HG03103 (cell line): ENCODE results near the gene DOP1B.

ENCODE experiments used
- ATAC-seq: cut with Tn5 transposase; IDR thresholded peaks from one replicate; pipeline ENCODE4 v1.9.1; 2021; ENCODE audit warnings: low read depth; ENCODE audit not compliant: unreplicated experiment

DOP1B gene

GRCh38 chr21:36169470-36170128 is 13.0 kb downstream of the DOP1B start:
- ATAC-seq: no peak

DNA sequence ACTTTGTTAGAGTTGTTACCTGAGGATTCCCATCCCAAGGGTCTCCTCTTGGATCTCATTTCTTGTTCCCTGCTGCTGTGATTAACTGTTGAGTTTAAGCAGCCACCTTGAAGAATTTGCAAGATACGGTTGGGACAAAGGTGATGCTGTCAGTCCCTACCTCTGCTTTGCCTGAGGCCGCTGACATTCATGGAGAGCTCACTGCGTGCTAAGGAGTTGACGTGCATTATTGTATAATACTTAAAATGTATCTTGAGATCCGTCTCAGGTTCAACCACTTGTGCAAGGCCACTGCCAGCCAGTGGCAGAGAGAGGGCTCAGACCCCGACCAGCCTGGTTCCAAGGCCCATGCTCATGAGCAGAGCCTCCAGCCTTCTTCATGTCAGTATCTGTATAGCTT is 14.2 kb downstream of the DOP1B start:
- no peak for ATAC-seq

- no peak for ATAC-seq
These were observed 14.7 kb downstream of the DOP1B start for GRCh38 chr21:36171336-36171735.

DNA sequence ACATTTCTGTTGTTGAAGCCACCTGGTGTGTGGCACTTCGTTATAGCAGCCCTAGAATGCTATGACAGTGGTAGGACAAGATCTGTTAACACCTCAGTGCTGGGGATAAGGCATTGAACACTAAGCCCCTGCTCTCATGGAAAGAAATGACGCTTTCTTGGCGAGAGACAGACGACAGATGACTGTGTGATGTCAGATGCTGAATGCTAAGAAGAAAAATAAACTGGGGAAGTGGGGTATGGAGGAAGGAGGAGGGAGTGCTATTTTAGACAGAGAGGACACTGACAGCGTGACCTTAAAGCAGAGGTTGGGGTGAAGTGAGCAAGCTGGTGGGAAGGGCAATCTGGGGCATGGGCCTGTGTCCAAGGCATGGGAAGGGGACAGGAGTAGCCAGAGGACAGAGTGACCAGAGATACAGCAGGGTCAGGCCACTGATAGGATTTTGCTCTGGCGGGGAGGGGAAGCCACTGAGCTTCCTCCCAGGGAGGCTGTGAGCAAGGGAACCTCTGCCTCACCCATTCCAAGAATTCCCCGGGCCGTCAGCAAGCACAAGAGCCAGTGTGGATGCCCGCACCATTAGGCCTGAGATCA is 15.2 kb downstream of the DOP1B start:
- ATAC-seq: no peak

DNA sequence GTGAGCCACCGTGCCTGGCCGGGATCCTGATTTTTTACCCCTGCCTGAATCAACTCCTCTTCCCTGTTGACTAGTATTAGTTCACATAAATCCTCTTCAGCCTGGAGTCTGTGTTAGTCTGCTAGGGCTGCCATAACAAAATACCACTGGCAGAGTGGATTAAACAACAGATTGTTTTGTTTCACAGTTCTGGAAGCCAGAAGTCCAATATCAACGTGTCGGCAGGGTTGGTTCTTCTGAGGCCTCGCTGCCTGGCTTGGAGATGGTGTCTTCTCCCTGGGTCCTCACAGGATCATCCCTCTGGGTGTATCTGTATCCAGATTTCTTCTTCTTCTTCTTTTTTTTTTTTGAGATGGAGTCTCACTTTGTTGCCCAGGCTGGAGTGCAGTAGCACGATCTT is 18.2 kb downstream of the DOP1B start:
- no peak for ATAC-seq

- no peak for ATAC-seq
These were observed 19.3 kb downstream of the DOP1B start for GRCh38 chr21:36175771-36176565.

GRCh38 chr21:36178349-36178748 is 21.7 kb downstream of the DOP1B start:
- no peak for ATAC-seq

DNA sequence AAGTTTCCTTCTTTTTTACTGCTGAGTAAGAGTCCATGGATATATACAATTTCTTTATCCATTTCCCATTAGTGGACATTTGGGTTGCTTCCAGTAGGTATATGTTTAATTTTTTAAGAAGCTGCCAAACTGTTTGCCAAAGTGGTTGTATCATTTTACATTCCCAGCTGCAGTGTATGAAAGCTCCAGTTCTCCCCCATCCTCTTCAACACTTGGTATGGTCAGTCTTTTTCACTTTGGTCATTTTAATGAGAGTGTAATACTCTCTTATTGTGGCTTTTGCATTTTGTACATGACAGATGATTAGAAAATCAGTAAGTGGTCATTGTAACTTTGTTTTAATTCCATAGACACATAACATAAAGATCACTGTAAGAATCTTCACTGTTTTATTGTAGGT is 22.5 kb downstream of the DOP1B start:
- no peak for ATAC-seq

GRCh38 chr21:36180963-36181362 is 24.3 kb downstream of the DOP1B start:
- no peak for ATAC-seq

DNA sequence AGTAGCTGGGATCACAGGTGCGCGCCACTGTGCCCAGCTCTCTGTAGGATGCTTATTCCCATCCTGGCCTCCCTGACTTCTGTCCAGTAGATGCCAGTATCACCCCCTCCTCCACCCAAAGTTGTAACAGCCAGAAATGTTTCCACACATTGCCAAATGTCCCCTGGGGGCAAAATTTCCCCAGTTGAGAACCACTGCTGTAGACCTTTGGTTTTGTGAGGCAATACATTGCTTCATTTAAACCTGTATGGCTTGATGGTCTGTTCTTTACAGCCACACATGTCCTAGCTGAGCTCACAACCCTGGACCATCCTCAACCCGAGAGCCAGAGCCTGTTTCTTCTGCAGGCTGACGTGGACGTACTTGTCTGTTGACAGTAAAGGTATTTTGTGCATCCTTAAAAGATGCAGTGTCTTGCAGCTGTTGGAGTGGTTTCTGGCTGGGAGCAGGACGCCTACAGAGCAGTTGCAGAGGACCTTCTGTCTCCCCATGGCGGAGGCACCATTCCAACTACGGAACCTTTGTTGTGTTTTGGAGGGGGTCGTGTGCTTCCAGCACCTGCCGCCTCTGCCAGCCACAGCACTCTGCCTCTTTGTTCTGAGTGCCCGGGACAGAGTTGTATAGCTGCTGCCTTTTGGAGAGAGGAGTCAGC is 26.6 kb downstream of the DOP1B start:
- ATAC-seq: no peak

GRCh38 chr21:36184545-36184944 is 27.9 kb downstream of the DOP1B start:
- no peak for ATAC-seq

DNA sequence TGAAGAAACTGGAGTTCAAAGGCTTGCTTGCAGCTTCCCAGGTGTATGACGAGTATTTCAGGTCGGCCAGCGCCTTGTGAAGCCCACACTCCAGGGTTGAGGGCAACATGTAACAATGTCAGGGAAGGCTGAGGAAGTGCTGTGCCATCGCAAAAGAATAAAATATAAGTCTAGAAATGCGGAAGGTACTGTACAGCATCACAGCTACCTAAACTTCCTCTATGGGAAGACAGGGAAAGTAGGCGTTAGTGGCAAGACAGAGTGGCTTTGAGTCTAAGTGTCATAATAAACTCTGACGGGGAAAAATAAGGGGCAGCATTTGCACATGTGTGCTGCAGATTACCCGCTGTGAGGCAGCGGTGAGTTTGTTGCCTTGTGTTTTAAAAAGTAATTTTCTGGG is 28.9 kb downstream of the DOP1B start:
- no peak for ATAC-seq

GRCh38 chr21:36186081-36186480 is 29.5 kb downstream of the DOP1B start:
- ATAC-seq: no peak

- ATAC-seq: no peak
These were observed 30.1 kb downstream of the DOP1B start for GRCh38 chr21:36186506-36187399.

GRCh38 chr21:36188081-36188681 is 31.6 kb downstream of the DOP1B start:
- no peak for ATAC-seq

DNA sequence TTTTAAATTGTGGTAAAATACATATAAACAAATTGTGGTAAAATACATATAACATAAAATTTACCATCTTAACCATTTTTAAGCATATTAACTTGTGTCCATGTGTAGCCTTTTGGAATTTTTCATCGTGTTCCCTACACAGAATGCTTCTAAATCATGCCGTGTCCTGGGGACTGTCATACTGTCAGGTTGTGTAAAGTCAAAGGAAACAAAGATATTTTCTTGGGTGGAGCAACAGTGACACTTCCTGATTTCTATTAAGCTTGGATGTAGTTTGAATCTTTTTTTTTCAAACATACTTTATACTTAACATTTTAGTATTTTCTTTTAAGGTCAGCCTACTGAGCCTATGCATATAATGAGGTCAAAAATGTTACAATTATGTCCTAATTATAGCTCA is 32.3 kb downstream of the DOP1B start:
- ATAC-seq: no peak

DNA sequence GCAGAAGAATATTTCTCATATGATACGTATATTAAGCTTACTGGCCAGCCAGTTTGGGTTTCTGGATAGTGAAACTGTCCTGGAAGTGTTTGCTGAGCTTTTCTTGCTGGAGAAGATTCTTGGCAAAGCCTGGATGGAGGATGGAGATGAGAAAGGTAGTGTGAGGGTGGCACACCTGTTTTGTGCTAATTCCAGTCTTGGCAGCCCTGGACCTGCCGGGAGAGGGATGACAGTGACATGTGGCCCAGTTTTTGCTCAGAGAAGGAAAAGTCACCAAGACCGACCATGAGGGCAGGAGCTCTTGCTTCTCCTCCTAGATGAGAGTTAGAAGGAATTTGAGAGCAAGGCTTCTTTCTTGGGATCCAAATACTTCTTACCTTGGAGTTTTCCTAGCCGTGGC is 34.1 kb downstream of the DOP1B start:
- ATAC-seq: no peak

- ATAC-seq: no peak
These were observed 36.6 kb downstream of the DOP1B start for GRCh38 chr21:36193200-36193599.

- no peak for ATAC-seq
These were observed 37.4 kb downstream of the DOP1B start for GRCh38 chr21:36194024-36194423.

DNA sequence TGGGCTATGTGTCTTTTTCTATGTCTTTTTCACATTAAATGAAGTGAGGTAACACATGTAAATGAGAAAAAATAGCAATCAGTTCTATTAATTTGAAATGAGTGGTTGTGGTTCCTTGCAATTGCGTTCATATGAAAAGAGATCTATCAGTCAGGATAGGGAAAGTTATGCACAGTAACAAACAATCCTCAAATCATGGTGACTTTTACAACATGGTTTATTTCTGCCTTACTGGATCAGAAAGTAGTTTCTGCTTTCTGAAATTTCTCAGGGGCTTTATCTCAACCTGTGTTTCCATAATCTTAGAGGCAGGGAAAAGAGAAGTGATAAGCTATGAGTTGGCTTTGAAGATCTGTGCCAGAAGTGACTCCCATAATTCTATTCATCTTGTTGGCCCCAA is 39.0 kb downstream of the DOP1B start:
- no peak for ATAC-seq
